HUES6 (cell line): ENCODE measurements around the gene SERPINB12.

Source experiments
- H3K27ac ChIP-seq: 2 replicates; pipeline ENCODE4 v1.7.0; 2013; ENCODE audit warnings: low read depth, mild to moderate bottlenecking, low read length, inconsistent platforms
- H3K27me3 ChIP-seq: 2 replicates; pipeline ENCODE4 v1.6.1; 2013; ENCODE audit warnings: low read length; ENCODE audit not compliant: control insufficient read depth, insufficient read depth
- H3K36me3 ChIP-seq: 2 replicates; pipeline ENCODE4 v1.6.1; 2013; ENCODE audit warnings: low read length; ENCODE audit not compliant: control insufficient read depth, insufficient read depth
- H3K4me1 ChIP-seq: 2 replicates; pipeline ENCODE4 v1.6.1; 2013; ENCODE audit warnings: low read length; ENCODE audit not compliant: control insufficient read depth, insufficient read depth
- H3K4me3 ChIP-seq: 2 replicates; pipeline ENCODE4 v1.5.1; 2013; ENCODE audit warnings: low read depth, low read length
- H3K9ac ChIP-seq: one replicate; pipeline ENCODE4 v1.6.1; 2013; ENCODE audit warnings: mild to moderate bottlenecking, low read length
- H3K9me3 ChIP-seq: 2 replicates; pipeline ENCODE4 v1.6.1; 2013; ENCODE audit warnings: low read depth, low read length; ENCODE audit not compliant: control insufficient read depth, insufficient read depth

Gene SERPINB12

DNA sequence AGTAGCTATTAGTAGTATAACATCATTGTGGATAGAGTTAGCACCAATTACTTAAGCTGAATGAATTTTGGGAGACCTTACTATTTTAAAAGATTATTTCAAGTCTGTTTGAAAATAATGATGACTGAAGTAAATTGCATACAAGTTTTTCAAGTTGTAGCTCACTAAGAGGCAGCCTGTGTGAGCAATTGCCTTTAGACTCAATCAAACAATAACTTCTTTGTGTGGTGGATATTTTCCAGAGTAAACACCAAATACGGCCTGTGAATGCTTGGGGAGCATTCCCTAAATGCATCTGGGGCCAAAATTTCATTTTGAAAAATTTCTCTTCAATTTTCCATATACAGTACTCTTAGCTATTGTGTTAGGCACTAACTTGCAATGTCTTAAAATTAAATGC is 7.9 kb downstream of the SERPINB12 start:
- no peak overlapping the region for H3K27ac ChIP-seq
- H3K27me3 ChIP-seq = no peaks in the 10 kb centered on the region
- H3K9me3 ChIP-seq = no peaks in the 10 kb centered on the region
- no peak overlapping the region for H3K9ac ChIP-seq
- no peaks in the 10 kb centered on the region for H3K36me3 ChIP-seq
- no peak overlapping the region for H3K4me3 ChIP-seq
- no peaks in the 10 kb centered on the region for H3K4me1 ChIP-seq

DNA sequence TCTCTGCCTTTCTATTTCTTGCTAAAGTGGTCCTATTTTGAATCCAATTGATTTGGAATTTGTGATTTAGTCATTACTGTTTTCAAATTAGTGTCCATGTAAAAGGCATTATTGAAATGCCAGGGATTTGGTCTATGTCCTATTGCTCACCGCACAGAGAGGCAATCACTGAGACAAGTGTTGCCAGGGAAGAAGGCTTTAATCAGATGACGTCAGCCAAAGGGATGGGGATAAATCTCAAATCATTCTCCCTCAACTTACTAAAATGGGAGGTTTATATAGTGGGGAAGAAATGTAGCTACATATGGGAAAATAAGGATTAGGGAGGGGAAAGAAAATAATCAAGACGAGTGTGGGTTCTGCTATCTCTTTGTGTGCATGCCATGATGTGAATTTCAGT is 9.6 kb downstream of the SERPINB12 start:
- Histone ChIP-seq H3K9ac (no peak overlapping the region), H3K27me3 (no peaks in the 10 kb centered on the region), H3K4me3 (no peak overlapping the region), H3K36me3 (no peaks in the 10 kb centered on the region), H3K4me1 (no peaks in the 10 kb centered on the region), H3K9me3 (no peaks in the 10 kb centered on the region), H3K27ac (no peak overlapping the region)

DNA sequence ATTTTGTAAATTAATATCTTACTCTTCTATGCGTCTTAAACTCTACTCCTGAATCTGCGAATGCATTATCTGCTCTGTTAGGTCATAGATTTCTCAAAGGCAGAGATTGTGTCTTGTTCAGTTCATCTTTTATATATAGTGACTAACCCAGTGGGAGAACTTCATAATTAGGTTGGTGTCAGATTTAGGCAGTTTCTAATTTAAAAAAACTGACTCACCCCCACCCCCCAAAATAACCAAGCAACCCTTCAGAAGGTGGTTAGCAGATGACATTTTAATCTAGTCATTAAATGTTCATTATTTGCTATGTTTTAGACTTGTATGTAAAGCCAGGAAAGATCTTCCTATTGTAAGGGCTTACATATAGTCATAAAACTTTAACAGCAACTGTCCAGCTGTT is 10.4 kb downstream of the SERPINB12 start:
- no peaks in the 10 kb centered on the region for H3K9me3 ChIP-seq
- H3K27ac ChIP-seq = no peak overlapping the region
- H3K4me3 ChIP-seq = no peak overlapping the region
- H3K9ac ChIP-seq = no peak overlapping the region
- H3K4me1 ChIP-seq = no peaks in the 10 kb centered on the region
- no peaks in the 10 kb centered on the region for H3K27me3 ChIP-seq
- H3K36me3 ChIP-seq = no peaks in the 10 kb centered on the region

- no peak overlapping the region for H3K27ac ChIP-seq
- no peaks in the 10 kb centered on the region for H3K9me3 ChIP-seq
- no peaks in the 10 kb centered on the region for H3K4me1 ChIP-seq
- no peak overlapping the region for H3K4me3 ChIP-seq
- H3K9ac ChIP-seq = no peak overlapping the region
- H3K27me3 ChIP-seq = no peaks in the 10 kb centered on the region
- no peaks in the 10 kb centered on the region for H3K36me3 ChIP-seq
Measured at GRCh38 chr18:63553081-63553480, 10.9 kb downstream of the SERPINB12 start.

- Histone ChIP-seq H3K4me1 (no peaks in the 10 kb centered on the region), H3K9ac (no peak overlapping the region), H3K27me3 (no peaks in the 10 kb centered on the region), H3K9me3 (no peaks in the 10 kb centered on the region), H3K27ac (no peak overlapping the region), H3K4me3 (no peak overlapping the region), H3K36me3 (no peaks in the 10 kb centered on the region)
Measured at GRCh38 chr18:63559567-63560491, 17.7 kb downstream of the SERPINB12 start.

DNA sequence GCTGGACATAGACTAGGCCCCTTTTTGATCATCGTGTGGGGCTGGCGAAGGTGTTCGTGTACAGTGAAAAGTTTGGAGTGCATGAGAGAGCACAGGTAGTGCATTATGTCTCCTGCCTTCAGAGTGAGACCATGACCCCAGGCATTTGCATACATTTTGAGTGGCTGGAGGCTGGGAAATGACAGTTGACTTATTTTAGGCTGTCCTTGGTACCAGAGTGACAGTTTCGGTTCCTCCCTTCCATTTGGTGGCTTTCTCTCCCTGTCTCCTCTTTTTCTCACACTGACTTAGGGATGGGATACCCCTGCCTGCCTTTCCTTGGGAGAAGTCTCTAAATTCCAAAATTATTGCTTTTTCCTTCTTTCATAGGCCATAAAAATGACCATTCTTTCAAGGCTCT is 20.1 kb downstream of the SERPINB12 start:
- H3K4me1 ChIP-seq = no peaks in the 10 kb centered on the region
- no peak overlapping the region for H3K27ac ChIP-seq

GRCh38 chr18:63564021-63564420 is 21.9 kb downstream of the SERPINB12 start:
- H3K4me1 ChIP-seq = no peaks in the 10 kb centered on the region
- no peaks in the 10 kb centered on the region for H3K27me3 ChIP-seq
- H3K36me3 ChIP-seq = no peaks in the 10 kb centered on the region
- H3K4me3 ChIP-seq = no peak overlapping the region
- H3K27ac ChIP-seq = no peak overlapping the region
- no peaks in the 10 kb centered on the region for H3K9me3 ChIP-seq
- no peak overlapping the region for H3K9ac ChIP-seq

More for the DNA sequence above, 20.1 kb downstream of the SERPINB12 start:
- H3K9ac ChIP-seq = no peak overlapping the region
- H3K9me3 ChIP-seq = no peaks in the 10 kb centered on the region
- H3K36me3 ChIP-seq = no peaks in the 10 kb centered on the region
- H3K27me3 ChIP-seq = no peaks in the 10 kb centered on the region
- H3K4me3 ChIP-seq = no peak overlapping the region

GRCh38 chr18:63564561-63564960 is 22.4 kb downstream of the SERPINB12 start:
- no peak overlapping the region for H3K4me3 ChIP-seq

DNA sequence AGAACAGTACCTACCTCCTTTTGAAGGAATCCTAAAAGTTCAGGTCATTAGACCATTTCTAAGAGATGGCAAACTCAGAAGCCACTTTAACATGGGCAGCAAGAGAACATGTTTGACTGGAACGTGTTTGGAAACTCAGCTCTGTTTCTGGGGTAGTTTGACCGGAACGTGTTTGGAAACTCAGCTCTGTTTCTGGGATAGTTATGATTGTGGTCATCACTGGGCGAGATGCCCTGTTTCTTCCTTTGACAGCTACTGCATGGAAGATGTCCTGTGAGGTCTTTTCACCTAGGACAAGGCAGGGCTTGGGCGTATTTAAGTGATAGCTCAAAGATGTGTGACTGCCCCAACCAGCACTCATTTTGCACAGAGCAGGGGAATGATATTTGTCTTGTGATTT is 25.1 kb downstream of the SERPINB12 start:
- no peak overlapping the region for H3K4me3 ChIP-seq
- H3K27ac ChIP-seq = no peak overlapping the region
- no peaks in the 10 kb centered on the region for H3K36me3 ChIP-seq
- H3K4me1 ChIP-seq = no peaks in the 10 kb centered on the region
- no peaks in the 10 kb centered on the region for H3K9me3 ChIP-seq
- no peak overlapping the region for H3K9ac ChIP-seq
- no peaks in the 10 kb centered on the region for H3K27me3 ChIP-seq

More at GRCh38 chr18:63564561-63564960, 22.4 kb downstream of the SERPINB12 start:
- Histone ChIP-seq H3K36me3 (no peaks in the 10 kb centered on the region), H3K4me1 (no peaks in the 10 kb centered on the region), H3K27me3 (no peaks in the 10 kb centered on the region), H3K9ac (no peak overlapping the region), H3K27ac (no peak overlapping the region), H3K9me3 (no peaks in the 10 kb centered on the region)

- Histone ChIP-seq H3K36me3 (no peaks in the 10 kb centered on the region), H3K9ac (no peak overlapping the region), H3K4me1 (no peaks in the 10 kb centered on the region), H3K27ac (no peak overlapping the region), H3K4me3 (no peak overlapping the region), H3K27me3 (no peaks in the 10 kb centered on the region), H3K9me3 (no peaks in the 10 kb centered on the region)
Measured at GRCh38 chr18:63567825-63568224, 25.7 kb downstream of the SERPINB12 start.

- Histone ChIP-seq H3K36me3 (no peaks in the 10 kb centered on the region), H3K9me3 (no peaks in the 10 kb centered on the region), H3K4me3 (no peak overlapping the region), H3K9ac (no peak overlapping the region), H3K4me1 (no peaks in the 10 kb centered on the region), H3K27me3 (no peaks in the 10 kb centered on the region), H3K27ac (no peak overlapping the region)
Measured at GRCh38 chr18:63570721-63571120, 28.6 kb downstream of the SERPINB12 start.
